Body of pancreas (tissue), 4 donors: ENCODE measurements around the gene PHC3.

Source experiments
- POLR2A ChIP-seq, 3 donors: fragments of 450-650 bp; IDR thresholded peaks; one replicate each; pipeline ENCODE4 v1.6.1; 2016; ENCODE audit warnings: antibody characterized with exemption in 3 of 3, mild to moderate bottlenecking in 2 of 3
- TF ChIP-seq, protein P1 (sequence below), 7 experiments: fragments of 450-650 bp in 4 of 7; fragments of 200-600 bp in 3 of 7; sonication (generic) in 3 of 7; IDR thresholded peaks; one replicate each; pipeline ENCODE4 v1.5.1; 2016 to 2019; ENCODE audit warnings: antibody characterized with exemption in 7 of 7

DNA sequence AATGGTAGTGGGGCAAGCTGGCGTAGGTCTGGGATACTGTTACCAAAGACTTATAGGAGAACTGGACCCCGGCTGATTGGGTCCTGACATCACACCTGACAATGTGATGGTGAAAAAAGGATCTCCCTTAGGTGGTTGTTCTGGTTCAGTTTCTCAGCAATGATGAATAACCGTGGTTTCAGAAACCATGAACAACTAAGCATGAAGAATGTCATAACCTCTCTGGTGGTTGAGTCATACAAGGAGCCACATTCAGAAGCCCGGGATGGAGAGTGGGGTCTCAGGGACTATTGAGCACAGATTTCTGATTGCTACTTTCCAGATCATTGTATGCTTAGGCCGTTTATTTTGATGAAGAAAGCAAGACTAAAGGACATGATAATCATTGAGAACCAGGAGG is 126.3 kb downstream of the PHC3 start:
- no peak for TF ChIP-seq POLR2A (IDR thresholded peaks at IDR 0.05)
- TF ChIP-seq, protein P1, sequence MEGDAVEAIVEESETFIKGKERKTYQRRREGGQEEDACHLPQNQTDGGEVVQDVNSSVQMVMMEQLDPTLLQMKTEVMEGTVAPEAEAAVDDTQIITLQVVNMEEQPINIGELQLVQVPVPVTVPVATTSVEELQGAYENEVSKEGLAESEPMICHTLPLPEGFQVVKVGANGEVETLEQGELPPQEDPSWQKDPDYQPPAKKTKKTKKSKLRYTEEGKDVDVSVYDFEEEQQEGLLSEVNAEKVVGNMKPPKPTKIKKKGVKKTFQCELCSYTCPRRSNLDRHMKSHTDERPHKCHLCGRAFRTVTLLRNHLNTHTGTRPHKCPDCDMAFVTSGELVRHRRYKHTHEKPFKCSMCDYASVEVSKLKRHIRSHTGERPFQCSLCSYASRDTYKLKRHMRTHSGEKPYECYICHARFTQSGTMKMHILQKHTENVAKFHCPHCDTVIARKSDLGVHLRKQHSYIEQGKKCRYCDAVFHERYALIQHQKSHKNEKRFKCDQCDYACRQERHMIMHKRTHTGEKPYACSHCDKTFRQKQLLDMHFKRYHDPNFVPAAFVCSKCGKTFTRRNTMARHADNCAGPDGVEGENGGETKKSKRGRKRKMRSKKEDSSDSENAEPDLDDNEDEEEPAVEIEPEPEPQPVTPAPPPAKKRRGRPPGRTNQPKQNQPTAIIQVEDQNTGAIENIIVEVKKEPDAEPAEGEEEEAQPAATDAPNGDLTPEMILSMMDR (IDR thresholded peaks at IDR 0.05) = no peak
